SKM-1 (cell line): ENCODE results near the gene WDR1.

ENCODE experiments used
- DNase-seq: peaks from one replicate; lab custom pipeline; 2025; ENCODE audit not compliant: unreplicated experiment; lab: John Stamatoyannopoulos, UW

WDR1 gene

GRCh38 chr4:10085828-10086505 lies 30.6 kb downstream of the WDR1 start:
- DNase-seq: no peak

DNA sequence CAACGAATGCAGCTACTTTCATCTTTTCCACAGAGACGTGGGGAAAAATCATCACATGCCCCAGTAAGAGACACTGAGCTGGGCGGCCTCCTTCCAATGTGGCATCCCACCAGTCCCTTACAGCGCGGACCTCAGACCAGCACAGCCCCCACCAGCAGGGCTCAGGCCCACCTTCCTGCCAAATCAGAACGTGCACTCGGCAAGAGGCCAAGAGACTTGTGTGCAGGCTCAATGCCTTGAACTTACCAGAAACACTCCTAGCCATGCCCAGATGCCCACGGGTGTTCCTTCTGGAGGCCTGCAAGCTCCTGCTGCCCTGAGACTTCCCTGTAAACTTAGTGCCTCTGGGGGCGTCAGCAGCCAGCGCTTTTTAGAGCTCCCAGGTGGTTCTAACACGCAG lies 31.2 kb downstream of the WDR1 start:
- no peak for DNase-seq

- DNase-seq: no peak
Observed at GRCh38 chr4:10084651-10085358, 31.8 kb downstream of the WDR1 start.

DNA sequence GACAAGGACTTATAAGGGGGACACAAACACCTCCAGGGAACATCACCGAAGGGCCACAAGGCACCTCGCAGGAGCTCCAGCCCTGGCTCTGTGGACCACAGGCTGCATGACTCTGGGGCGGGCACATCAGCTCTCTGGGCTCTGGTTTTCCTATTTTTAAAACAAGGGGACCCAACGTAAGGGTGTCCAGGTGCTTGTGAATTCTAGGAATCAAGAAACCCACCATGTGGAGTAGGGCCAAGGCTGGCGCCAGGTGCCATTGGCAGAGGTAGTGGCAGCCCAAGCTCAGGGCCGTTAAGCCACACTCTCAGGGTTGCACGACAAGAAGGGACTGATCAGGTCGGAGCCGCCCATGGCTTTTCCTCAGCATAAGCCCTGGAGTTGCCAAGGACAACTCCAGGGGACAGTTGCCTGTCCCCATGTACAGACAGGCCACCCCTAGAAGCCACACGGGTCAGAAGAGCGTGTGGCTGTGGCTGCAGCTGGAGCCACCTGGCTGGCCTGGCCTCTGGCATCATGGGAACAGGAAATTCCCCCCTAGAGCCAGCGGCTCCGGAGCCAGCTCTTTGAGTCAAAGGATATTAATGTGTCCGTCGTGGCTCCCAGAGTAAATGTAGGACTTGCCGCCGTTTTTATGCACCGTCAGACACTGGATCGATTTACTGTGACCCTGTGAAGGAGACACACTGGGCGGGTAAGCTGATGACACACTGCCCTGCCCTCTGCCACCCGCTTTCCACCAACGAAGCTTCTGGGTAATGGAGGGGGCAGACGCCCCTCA lies 32.5 kb downstream of the WDR1 start:
- DNase-seq: no peak

DNA sequence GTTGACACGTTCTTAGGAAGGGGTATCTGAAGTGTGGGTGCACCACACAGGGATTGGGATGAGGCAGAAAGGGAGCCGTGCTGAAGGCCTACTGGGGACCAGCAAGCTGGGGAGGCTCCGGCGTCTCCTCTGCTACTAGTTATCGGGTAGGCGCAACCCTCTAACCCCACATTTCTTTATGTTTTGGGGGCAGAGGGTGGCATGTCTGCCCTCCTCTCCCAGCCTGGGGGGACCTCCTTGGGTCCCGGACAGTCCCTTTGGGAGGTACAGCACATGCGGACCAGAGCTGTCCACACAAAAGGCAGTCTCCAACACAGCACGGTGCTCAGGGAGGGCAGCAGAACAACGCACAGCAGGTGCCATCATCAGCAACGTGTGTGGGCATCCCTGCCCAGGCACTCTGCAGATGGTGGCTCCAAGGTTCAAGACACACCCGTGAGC lies 33.2 kb downstream of the WDR1 start:
- DNase-seq: no peak

- DNase-seq: no peak
Observed at GRCh38 chr4:10082459-10083272, 33.9 kb downstream of the WDR1 start.

DNA sequence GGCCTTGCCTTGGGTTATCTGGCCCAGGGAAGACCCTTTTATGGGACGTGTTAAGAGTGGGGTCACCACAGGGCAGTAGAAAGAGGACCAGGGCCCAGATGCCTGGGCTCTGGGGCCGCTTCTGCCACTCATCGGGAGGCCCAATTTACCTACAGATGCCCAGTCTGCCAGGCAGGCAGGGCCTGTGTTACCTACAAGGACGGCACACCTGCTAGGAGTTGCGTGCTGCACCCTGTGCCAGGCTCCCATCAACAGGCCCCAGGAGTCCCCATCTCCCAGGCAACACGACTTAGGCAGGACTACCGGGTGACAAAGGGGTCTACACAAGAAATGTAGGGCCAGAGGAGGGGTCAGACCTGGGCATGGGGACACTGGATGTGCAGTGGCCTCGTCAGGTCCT lies 34.6 kb downstream of the WDR1 start:
- no peak for DNase-seq

DNA sequence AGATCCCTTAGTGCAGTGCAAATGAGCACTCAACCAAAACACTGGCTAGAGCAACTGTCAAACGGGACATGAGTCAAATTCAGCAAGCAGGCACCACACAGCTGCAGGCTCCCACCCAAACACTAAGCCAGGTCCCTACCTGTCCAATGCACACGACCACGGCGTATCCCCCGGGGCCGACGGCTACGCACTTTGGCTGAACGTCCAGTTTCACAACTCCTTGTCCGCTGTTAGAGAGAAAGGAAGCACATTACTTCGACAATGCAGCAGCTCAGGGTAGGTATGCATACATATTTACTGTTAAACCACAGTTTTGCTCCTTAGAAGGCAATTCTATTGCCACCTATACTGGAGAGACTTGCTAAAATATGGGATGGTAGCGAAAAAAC lies 35.4 kb downstream of the WDR1 start:
- no peak for DNase-seq

GRCh38 chr4:10080589-10081217 lies 35.9 kb downstream of the WDR1 start:
- DNase-seq: no peak

- DNase-seq: no peak
Observed at GRCh38 chr4:10079912-10080588, 36.5 kb downstream of the WDR1 start.

GRCh38 chr4:10079256-10079655 lies 37.3 kb downstream of the WDR1 start:
- DNase-seq: no peak

DNA sequence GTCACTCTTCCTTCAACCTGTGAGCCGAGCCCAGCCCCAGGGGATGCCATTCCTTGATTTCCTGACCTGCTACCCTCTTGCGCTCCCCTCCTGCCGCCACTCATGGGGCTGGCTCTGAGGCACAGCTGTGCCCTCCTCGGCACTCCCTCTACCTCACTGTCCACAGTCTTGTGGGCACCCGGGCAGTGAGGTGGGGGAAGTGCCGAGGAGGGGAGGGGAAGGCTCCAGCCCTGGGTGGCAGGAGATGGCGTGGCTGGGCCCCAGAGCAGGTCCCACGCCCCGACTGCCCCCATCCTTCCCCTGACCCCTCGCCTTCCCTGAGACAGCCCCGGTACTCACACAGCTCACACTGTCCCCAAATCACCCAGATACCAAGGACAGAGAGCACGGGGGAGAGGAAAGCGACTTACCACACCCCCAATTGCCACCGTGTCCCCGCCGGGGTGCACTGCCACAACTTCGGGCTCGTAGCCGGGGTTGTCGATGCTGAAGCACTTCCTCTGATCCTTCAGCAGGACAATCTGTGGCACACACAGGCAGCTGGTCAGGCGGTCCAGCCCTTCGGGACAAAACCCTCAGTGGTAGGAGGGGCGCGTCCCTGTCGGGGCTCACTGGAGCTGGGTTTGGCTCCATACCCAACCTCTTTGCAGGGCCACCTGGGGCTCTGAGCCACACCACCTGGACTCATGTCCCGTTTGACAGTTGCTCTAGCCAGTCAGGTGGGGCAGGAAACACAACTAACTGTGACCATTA lies 37.9 kb downstream of the WDR1 start:
- no peak for DNase-seq

- DNase-seq: no peak
Observed at GRCh38 chr4:10077483-10078335, 38.9 kb downstream of the WDR1 start.

DNA sequence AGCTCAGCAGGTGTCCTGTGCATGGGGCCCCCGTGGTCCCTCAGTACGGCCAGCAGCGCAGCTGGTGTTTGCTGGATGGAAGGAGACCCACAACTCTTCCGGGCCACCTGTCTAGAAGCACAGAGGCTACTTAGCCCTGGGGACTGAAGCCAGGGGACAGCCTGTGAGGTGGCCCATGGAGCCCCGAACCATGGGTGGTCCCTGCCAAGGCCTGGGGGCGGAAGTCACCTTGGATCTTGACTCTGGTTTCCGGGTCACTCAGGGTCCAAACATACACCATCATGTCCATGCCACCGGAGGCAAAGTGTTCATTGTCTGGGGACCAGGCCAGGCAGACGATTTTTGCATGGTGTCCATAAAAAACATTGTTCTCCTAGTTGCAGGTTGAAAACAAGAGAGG lies 39.5 kb downstream of the WDR1 start:
- no peak for DNase-seq

DNA sequence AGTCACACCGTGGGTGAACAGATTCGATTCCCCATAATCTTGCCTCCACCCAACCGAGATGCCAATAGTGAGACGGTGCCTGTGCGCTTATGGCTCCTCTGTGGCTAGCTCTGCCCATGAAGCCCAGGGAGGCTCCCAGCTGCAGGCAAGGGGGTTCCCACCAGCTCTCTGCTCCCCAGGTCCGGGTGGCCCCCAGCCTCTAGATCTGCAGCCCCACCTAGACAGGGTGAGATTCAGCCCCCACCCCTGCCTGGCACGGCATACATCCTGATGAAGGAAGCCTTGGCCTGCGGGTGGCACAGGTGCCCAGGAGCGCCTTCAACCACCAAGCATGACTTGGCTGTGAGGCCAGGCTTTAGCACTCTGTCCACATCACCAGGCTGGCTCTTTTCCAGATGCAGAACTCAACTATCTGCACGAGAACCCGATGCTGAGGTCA lies 40.6 kb downstream of the WDR1 start:
- DNase-seq: no peak

GRCh38 chr4:10075158-10075863 lies 41.3 kb downstream of the WDR1 start:
- no peak for DNase-seq

- DNase-seq: no peak
Observed at GRCh38 chr4:10074767-10075105, 41.9 kb downstream of the WDR1 start.
